Bronchial smooth muscle cell (primary cell): ENCODE measurements around the gene C1QBP. TPM values are rescaled to one million over a fixed set of nuclear protein-coding genes. Genes with fewer than 3 reads are reported as not detected.

Experiments used
- total RNA-seq: library from RNA; depleted of rRNA; stranded (reverse); fragments of >200 nt; gene quantifications from 2 replicates; pipeline ENCODE4 v1.2.1, GENCODE V29; 2014

Gene C1QBP
- 131 and 157 TPM in 2 replicates for total RNA-seq

GRCh38 chr17:5438716-5439445 is at the start of gene C1QBP:
C1QBP (minus strand) TSS chr17:5439155; CDS start chr17:5439073, 82 bp downstream.

GRCh38 chr17:5486206-5487124 is 47.5 kb upstream of the C1QBP start, which contains the start of gene MIS12:
MIS12 (plus strand) TSS chr17:5486566; CDS start chr17:5488863, 2,297 bp downstream.

GRCh38 chr17:5485270-5486205 is 46.6 kb upstream of the C1QBP start, which contains the start of gene DERL2:
DERL2 (minus strand) TSS chr17:5486178; CDS start chr17:5486161, 17 bp downstream.

GRCh38 chr17:5419959-5420653 is 18.8 kb downstream of the C1QBP start, which contains the start of gene RPAIN:
RPAIN (plus strand) TSS chr17:5420182; CDS start chr17:5420211, 29 bp downstream.

GRCh38 chr17:5419356-5419958 is 19.5 kb downstream of the C1QBP start, which contains the start of gene NUP88:
NUP88 (minus strand) TSS chr17:5419662; CDS start chr17:5419650, 12 bp downstream.

Other genes starting within 250 kb of the C1QBP start
- 4.8 and 6.5 TPM in 2 replicates for gene ZNF594, start 247.3 kb downstream of the C1QBP start, total RNA-seq
- gene SCIMP, start 204.3 kb downstream of the C1QBP start, total RNA-seq = not detected in 2 replicates
- 36.7 and 39.2 TPM in 2 replicates for gene RABEP1, start 156.9 kb downstream of the C1QBP start, total RNA-seq
- gene NUP88, start 19.5 kb downstream of the C1QBP start, total RNA-seq = 39.2 and 48.9 TPM in 2 replicates
- gene RPAIN, start 19.0 kb downstream of the C1QBP start, total RNA-seq = 45.2 and 46.5 TPM in 2 replicates
- 7.3 and 8.0 TPM in 2 replicates for gene DHX33, start 29.8 kb upstream of the C1QBP start, total RNA-seq
- gene DERL2, start 47.0 kb upstream of the C1QBP start, total RNA-seq = 16.9 and 20.2 TPM in 2 replicates
- gene MIS12, start 47.4 kb upstream of the C1QBP start, total RNA-seq = 5.8 and 9.1 TPM in 2 replicates
- 22.2 and 38.1 TPM in 2 replicates for gene NLRP1, start 145.4 kb upstream of the C1QBP start, total RNA-seq